NCI-H82 (cell line): ENCODE data around the gene SLC7A10.

Experiments
- DNase-seq: peaks from one replicate; lab custom pipeline; 2025; lab: John Stamatoyannopoulos, UW

SLC7A10 gene

DNA sequence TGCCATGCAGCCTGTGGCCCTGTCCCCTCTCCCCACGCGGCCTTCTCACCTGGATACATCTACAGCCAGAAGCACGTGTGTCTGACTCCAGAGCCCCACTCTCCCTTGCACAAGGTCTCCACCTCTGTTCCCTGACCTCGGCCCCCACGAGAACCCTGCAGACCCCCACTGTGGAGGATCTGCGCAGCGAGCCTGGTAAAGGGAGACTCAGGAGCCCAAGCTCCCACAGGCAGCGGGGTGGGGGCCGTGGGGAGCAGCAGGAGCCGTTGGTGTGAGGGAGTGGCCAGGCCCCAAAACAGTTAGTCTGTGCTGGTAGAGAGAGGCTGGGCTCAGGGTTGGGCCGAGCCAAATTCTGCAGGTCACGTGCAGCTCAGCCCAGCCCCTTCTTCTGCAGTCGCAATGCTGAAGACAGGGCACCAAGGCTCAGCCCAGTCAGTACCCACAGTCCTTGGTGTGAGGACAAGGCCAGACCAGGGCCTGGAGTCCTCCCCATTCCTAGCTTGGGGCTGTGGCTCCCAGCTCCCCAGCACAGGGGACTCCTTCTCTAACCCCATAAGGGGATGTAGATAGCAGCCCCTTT is 28.7 kb upstream of the SLC7A10 start:
- no peak for DNase-seq

DNA sequence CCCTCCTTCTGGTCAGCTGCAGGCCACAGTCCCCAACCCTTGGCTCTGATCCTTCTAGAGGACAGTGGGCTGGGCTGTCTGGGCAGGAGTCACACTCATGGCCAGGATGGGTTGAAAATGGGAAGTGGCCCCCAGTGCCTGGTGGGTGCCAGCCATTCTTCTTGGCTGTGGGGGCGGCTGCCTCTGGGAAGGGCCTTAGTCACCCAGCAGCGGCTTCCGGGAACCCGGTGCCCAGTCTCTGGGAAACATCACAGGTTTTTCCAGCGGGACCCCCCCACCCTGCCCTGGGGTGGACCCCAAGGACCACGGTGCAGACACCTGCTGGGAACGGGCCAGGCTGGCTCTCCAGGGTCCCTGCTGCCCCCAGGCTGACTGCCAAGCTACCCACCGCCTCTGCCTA is 27.3 kb upstream of the SLC7A10 start:
- no peak for DNase-seq

DNA sequence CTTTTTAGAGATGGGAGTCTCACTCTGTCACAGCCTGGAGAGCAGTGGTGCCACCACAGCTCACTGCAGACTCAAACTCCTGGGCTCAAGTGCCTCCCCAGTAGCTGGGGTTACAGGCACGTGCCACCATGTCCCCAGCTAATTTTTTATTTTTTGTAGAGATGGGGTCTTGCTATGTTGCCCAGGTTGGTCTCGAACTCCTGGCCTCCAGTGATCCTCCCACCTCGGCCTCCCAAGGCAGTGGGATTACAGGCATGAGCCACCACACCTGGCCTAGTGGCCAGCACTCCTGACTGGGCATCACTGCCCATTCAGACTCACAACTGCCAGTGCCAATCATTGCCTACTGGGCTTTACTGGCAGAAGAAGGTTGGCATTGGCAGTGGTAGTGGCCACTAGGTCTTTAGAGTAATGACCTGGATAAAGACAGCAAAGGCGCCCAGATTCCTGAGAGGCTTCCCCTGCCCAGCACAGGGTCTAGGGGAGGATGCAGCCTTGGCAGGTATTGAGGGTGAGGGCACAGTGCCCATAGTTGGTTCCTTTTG is 26.8 kb upstream of the SLC7A10 start:
- DNase-seq: no peak

DNA sequence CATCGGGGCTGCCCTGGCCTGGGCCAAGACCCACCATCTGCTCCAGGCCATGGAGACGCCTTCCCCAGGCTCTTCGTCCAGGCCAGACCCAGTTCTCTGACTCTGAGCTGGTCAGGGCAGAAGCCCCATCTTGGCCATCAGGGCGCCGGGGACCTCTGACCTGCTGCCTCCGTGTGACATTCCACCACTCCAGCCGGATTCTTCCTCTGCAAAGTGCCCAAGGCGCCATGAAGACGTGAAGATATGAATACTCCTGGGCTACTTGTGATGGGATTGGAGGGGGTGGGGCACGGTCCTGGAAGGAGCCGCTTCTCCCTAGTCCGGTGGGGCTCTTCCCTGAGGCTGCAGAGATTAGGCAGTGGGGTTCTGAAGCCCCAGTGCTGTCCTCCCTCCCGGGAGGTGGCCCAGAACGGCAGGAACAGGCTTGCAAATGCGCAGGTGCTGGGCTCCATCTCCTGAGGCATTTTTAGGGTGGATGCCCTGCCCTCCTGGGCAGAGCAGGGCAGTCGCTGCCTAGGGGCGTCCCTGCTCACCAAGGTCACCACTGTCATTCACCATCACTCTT is 26.0 kb upstream of the SLC7A10 start:
- no peak for DNase-seq

DNA sequence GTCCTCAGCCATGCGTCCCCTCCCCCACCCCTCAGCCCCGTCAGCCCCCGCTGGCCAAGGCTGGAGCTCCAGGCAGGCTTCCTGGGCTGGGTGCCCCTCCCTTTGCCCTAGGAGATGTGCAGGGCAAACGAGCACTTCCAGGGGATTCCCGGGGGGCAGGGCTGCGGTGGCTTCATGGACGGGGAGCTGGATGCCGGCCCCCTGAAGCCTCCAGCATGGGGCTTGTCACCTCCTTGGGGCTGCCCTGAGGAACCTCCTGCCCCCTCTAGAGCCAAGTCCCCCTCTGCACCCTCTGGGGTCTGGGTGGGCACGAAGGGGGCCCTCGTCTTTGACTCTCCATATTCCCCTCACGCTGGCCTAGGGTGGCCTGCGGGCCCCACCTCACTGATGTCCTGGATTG is 25.4 kb upstream of the SLC7A10 start:
- DNase-seq: no peak

DNA sequence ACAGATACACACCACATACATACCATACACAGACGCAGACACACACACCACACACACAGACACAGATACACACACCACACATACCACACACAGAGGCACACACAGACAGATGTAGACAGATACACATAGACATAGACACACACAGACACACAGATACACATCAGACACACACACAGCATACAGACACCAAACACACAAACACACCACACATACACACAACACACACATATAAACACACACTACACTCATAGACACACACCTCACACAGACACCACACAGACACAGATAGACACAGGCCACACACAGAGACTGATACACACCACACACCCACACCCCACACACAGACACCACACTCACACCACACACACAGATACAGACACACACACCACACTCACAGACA is 24.9 kb upstream of the SLC7A10 start:
- no peak for DNase-seq

DNA sequence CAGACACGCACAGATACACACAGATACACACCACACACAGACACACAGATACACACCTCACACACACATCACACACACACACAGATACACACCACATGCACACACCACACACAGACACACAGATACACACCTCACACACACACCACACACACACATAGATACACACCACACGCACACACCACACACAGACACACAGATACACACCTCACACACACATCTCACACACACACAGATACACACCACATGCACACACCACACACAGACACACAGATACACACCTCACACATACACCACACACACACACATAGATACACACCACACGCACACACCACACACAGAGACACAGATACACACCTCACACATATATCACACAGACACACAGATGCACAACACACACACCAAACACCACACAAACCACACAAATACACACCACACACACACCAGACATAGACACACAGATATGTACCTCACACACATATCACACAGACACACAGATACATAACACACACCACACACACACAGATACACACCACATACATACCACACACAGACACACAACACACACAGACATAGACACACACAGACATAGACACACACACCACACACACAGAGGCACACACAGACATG is 24.2 kb upstream of the SLC7A10 start:
- DNase-seq: no peak

DNA sequence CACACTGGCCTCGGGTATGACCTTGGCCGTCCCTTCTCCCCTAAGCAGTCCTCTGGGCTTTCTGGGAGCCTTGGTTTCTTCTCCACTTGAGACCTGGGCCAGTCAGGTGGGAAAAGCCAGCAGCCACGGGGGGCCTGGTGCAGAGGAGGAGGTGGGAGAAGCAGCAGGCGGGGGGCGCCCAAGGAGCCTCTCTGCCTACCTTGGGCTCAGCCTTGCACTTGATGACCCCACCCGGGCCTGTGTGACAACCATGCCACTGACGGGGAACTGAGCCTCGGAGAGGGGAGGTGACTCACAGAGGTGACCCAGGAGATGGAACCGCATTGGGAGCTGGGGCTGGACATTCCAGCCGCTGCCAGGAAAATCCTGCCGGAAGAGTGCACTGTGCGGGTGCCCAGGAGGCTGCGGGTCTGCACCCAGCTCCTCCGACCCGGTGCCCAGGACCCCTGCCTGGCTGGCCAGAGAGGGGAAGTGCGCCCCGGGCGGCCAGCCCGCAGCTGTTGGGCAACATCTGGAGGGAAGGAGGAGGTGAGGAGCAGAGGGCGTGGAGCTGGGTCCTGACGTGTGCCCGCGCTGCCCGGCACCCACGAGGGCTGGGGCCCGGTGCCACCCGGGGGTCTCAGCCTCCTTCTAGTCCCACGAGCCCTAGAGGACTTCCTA is 23.4 kb upstream of the SLC7A10 start:
- DNase-seq: no peak

DNA sequence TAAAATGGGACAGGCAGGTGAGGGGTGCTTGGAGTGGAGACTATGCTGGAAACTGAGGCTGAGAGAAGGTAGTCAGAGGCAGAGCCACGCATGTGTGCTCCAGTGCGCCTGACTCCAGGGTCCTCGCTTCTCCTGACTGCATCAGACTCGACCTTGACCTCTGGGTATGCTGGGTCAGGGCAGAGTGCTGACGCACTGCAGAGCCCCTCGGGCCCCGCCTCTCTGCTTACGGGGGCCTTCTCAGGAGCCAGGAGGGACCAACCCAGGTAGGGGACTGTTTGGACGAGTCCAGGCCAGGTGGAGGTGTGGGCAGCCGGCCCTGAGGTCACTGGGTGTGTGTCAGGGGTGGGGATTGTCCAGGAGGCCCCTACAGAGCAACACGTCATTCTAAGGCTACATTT is 22.9 kb upstream of the SLC7A10 start:
- DNase-seq: no peak

DNA sequence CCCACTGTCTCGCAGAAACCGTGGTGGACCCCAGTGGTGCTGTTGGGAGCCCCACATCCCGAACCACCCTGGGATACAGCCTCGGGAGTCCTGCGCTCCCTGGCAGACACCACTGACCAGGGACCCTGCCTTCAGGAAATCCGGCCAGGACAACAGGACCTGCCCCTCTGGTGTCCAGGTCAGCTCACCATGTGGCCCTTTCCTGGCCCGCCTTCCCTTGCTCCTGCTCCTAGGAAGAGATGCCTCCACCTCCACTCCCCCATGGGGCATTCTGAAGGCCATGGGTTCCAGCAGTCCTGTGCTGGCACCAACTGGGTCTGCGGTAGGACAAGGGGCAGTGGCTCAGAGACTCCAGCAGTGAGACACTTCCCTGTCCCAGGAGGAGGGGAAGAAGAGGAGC is 22.5 kb upstream of the SLC7A10 start:
- no peak for DNase-seq

DNA sequence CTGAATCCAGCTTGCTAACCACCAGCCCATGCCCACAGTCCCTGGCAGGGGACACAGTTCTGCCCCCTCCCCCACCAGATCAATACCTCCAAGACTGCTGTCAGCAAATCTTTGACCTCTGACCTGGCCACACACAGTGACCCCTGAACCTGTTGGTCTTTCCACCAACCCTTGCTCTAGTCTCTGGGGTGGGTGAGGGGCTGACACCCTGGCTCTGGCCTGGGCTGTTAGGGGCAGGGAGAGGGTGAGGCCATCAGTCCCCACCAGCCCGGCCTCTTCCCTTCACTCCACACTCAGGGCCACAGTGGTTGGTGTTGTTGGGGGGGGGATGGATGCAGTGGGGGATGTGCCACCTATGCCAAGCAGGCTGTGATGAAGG is 21.8 kb upstream of the SLC7A10 start:
- no peak for DNase-seq

DNA sequence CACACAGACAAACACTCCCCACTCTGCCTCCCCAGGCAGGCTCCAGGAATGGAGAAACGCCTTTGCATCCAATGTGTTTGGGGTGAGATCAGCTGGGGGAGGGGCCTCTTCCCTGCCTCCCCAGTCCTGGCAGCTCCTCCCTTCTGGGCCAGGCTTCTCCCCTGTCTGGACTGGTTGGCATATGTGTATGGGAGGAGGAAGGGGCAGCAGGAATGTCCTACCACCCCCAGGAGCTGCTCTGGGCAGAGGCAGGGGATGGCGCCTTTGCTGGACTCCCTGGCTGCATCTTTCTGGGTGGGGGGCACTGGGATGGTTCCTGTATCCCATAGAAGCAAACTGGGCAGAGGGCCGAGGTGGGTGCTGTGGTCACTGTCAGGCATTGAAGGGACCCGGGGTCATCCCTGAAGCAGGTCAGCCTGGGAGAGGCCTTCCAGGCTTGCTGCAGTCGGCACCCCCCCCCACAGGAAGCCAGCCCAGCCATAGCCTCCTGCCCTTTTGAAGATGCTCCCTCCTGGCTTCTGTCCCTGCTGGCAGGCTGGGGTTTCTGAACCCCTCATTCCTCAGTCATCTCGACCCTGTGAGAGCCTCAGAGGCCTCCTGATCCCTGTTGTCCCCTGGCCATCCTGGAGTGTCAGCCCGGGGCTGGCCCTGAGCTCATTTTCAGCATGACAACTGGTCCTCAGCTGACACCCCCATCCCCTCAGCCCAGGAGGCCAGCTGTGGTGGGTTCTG is 21.2 kb upstream of the SLC7A10 start:
- no peak for DNase-seq

DNA sequence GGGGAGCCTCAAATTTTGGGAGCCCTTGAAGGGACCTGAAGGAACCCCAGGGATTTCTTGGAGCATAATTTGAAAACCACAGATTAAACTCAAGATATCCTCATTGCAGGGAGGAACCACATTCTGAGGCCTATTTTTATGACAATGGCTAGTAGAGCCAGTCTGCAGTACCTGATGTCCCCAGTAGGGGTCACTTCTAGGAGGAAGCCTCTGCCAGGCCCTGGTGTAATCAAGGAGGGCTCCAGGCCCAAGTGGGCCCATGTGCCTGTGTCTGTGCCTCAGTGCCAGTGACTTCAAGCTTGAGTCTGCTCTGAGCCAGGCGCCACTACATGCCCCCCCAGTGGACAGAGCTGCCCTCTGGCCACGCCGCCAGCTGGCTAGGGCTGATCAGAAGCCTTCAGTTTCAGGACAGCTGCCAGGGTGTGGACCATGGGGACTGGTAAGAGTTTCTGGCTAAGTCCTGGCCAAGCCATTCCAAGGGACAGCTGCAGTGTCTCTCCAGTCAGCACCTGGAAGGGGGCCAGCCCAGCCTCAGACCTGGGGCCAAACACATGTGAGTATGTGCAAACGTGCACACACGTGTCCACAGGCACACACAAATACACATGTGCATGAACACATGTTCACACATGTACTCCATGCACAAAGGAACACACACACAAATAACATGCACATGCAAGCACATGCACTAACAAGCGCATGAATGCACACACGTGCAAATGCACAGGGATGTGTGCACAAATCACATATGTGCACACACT is 20.5 kb upstream of the SLC7A10 start:
- peak; percentile 32 for DNase-seq

DNA sequence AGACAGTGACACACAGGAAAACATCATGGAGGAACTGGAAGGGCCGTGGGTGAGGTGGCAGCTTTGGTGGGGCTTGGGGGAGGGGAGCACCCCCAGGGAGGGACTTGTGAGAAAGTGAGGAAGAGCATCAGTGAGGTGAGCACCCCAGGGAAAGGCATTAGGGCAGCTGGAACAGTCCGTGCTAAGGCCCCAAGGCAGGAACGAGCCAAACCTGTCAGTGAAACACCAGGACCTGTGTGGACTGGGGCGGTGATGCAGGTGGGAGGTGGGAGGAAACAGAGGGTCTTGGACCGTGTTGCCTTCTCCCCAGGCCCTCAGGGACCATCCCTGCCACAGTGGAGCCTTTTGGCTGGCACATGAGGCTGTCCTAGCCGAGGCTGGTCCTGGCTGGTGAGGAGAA is 17.3 kb upstream of the SLC7A10 start:
- no peak for DNase-seq

DNA sequence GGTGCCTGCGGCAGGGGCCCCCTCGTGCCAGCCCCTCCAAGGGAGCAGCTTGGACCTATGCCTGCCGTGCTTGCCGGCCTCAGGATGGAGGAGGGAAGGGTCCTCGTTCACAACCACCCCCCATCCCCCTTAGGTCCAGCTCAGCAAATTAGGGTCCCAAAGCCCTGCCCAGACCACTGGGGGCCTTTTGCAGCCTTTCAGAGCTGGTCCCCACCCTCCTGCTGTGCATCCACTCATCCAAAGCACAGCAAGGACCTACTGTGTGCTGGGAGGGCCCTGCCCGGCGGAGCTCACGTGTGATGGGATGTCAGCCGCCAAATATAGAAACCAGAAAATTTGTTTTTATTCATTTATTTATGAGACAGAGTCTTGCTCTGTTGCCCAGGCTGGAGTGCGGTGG is 16.5 kb upstream of the SLC7A10 start:
- no peak for DNase-seq

DNA sequence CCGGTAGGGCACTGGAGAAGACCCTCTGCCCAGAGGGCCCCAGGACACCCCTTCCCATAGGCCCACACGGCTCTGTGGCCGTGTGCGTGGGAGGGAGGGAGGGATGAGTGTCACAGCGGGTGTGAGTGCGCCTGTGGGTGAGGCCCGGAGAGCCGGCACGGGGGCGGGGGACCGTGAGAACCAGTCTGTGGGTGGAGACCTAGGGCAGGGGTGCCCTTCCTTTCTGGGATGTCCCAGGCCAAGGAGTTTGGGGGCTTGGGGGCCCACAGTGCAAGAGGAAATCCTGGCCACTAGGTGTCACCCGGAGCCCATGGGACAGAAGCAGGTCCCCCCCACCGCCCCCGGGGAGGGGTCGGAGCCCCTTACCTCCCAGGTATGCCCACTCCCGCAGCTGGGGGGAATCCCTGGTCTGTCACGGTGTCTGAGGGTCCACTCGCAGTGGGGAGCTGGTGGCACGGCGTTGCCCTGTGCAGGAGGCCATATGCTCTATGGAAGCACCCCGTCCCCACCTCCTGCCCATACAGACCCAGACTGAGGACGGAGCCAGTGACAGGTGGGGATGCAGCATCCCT is 16.0 kb upstream of the SLC7A10 start:
- peak; percentile 27 for DNase-seq

DNA sequence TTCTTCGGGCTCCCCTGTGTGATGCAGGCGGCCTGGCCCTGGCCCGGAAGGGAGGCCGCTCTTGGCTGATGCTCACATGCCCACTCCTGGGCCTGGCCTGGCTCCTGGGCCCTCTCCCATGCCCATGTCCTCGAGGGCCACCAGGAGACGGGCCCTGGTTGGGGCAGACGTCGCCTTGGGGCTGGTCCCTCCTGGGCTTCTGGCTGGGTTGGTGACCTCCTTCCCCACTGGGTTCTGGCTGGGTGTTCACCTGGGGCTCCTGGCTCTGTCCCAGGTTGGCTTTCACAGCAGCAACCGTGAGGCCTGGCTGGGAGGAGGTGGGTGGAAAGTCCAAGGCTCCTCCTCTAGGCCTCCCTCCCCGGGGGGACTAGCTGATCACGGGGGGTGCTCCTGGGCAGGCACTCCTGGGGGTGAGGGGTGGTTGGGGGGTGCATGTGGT is 15.5 kb upstream of the SLC7A10 start:
- no peak for DNase-seq

DNA sequence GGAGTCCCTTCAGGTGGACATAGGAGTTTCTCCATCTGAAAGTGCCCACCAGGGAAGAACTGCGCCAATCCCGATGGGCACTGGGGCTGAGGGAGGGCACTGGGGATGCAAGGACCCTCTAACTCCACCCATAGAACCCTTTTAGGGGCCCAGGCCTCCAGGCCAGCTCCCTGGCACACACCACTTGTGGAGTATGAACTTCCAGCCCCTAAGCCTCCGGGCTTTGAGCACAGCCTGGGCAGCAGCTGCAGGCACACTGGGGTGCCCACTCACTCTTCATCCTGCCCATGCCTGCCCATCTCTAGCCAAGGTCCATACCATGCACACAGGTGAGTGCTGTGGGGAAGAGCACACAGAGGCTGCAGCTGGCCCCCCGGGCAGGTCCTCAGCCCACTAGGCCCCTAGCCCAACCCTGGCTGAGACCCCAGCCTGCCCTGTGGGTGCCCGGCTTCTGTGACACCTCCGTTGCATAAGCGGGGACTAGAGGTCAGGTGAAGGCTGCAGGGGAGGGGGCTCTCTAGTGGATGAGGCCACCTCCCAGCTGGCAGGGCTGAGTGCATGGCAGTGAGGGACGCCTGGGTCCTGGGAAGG is 14.6 kb upstream of the SLC7A10 start:
- DNase-seq: no peak

DNA sequence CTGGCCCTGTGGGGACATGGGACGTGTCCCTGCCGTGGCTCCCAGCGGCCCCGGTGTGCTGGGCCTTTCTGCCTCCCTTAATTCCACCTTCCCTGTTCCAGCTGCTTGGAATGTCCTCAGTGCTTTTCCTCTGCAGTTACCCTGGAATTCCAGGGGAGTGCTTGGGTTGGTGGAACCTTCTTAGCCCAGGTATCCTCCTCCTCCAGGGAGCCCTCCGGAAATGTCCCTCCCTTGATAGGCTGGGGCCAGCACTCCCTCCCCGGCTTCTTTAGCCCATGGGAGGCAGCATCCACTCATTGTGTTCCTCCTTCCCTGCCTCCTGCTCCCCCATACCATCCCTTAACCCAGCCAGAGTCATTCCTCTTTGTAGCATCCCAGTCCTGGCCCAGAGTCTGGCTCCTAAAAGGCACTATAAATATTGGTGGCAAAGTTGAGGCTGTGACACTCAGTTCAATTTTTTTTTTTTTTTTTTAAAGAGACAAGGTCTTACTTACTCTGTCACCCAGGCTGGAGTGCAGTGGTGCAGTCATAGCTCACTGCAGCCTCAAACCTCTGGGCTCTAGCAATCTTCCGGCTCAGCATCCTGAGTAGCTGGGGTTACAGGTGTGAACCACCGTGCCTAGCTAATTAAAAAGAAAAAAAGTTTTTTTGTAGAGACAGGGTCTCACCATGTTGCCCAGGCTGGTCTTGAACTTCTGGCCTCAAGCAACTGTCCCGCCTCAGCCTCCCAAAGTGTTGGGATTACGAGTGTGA is 13.7 kb upstream of the SLC7A10 start:
- no peak for DNase-seq

DNA sequence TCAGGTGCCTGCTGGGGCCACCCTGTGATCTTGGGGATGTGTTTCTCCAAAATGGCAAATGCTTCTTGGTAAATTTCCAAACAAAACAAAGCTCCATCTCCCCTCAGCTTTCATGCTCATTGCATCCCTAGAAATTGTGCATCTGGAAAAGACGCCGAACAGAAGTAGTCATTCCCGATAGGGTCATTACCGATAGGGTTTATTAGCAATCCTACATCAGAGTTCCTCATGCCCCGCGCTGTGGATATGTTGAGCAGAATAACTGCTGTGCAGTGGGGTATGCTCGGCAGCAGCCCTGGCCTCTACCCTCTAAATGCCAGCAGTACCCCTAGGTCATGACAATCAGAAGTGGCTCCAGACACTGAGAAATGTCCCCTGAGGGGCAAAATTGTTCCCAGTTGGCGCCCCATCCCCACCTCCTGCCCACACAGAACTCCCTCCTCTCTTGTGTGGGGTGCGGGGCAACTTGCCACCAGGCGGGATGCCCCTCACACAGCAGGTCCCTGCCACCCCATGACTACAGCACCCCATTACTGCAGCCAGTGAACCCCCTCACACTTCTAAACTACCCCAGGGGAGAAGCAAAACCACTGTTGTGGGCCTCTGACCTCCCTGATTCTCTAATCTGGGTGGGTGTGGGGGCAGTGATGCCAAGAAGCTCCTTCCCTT is 13.0 kb upstream of the SLC7A10 start:
- DNase-seq: no peak
